GM20000 (cell line): Measurements from ENCODE around the gene CNTRL.
"Not testable (repeated sequence)": the region's sequence is repeated elsewhere in the genome, so short reads cannot be mapped to it uniquely, and the experiment has no call there.

ENCODE experiments used
- DNase-seq: peaks from one replicate; pipeline ENCODE4 v3.0.0; 2012; ENCODE audit warnings: low spot score
- TF ChIP-seq, protein P1 (sequence below): IDR thresholded peaks from 2 replicates; pipeline ENCODE4 v1.5.1; 2012; ENCODE audit warnings: mild to moderate bottlenecking, control low read depth; ENCODE audit errors: extremely low read depth, missing control alignments

Gene CNTRL

DNA sequence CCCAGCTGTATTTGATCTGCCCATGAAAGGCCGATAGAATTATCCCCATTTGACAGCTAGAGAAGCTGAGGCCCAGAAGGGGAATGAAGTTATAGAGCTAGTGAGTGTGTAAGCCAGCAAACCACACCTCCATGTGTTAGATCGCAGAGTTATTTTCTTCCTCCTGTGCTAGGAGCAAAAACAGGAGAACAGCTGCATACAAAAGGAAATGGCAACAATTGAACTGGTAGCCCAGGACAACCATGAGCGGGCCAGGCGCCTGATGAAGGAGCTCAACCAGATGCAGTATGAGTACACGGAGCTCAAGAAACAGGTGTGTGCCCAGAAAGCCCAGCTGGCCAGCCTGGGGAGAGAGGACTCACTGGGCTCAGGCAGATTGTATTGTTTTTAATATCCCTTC, 96.5 kb downstream of the CNTRL start:
- TF ChIP-seq, protein P1, sequence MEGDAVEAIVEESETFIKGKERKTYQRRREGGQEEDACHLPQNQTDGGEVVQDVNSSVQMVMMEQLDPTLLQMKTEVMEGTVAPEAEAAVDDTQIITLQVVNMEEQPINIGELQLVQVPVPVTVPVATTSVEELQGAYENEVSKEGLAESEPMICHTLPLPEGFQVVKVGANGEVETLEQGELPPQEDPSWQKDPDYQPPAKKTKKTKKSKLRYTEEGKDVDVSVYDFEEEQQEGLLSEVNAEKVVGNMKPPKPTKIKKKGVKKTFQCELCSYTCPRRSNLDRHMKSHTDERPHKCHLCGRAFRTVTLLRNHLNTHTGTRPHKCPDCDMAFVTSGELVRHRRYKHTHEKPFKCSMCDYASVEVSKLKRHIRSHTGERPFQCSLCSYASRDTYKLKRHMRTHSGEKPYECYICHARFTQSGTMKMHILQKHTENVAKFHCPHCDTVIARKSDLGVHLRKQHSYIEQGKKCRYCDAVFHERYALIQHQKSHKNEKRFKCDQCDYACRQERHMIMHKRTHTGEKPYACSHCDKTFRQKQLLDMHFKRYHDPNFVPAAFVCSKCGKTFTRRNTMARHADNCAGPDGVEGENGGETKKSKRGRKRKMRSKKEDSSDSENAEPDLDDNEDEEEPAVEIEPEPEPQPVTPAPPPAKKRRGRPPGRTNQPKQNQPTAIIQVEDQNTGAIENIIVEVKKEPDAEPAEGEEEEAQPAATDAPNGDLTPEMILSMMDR, result no peak
- DNase-seq, result no peak

- no peak for DNase-seq
- TF ChIP-seq, protein P1, result no peak
Measured at GRCh38 chr9:121172726-121173487, 98.2 kb downstream of the CNTRL start.

- TF ChIP-seq, protein P1, result no peak
- DNase-seq, result no peak
Measured at GRCh38 chr9:121173501-121173900, 98.7 kb downstream of the CNTRL start.

- TF ChIP-seq, protein P1, result no peak
- no peak for DNase-seq
Measured at GRCh38 chr9:121178676-121179372, 104.1 kb downstream of the CNTRL start.

DNA sequence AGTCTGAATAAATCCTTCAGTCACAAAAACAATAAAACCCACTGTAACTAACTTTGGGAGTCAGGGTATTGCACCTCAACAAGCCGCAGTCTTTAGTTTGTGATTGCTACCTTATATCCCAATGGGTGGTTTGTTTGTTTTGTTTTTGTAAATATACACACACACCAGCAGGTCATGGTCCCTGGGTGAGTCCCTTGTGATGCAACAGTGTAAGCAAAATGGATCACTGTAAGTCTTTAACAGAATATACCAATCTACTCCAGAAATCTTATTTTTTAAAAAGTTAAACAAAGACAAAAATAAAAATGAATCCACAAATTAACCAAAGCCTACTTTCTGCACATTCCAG, 104.6 kb downstream of the CNTRL start:
- not testable (repeated sequence) for DNase-seq

GRCh38 chr9:121179930-121180681, 105.4 kb downstream of the CNTRL start:
- TF ChIP-seq, protein P1, result no peak
- DNase-seq, result no peak

DNA sequence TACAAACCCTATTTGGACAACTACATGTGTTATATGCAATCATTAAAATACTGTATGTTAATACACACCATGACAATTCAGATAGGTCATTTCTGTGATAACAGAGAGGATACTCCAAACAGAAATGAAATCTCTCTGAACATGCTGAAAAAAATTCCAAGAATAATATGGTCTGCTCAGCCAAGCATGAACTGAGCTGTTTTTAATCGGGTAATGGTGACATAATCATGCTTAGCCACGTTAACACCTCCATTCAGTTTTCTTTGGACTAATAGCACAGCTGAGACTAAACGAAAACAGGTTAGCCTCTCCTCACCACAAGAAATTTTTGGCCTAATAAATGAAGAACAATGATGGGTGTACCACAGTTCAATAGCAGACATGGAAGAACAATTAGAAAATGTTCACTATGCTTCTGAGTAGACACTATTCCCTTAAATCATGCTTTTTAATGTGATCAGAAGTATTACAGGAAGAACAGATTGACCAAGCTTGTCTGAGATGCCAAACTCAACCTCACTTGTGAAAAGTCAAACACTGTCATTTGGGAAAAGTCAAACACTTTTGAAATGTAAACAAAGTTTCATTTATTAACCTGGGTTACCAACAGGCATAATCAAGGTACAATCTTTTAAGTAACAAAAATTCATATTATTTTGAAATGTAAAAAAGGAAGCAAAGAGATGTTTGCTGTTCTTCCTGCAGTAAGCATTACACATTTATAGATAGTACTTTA, 107.5 kb downstream of the CNTRL start:
- DNase-seq, result no peak
- TF ChIP-seq, protein P1, result no peak
